Breast epithelium (tissue), 4 donors: Measurements from ENCODE around the gene MTA1. TPM values are rescaled to one million over a fixed set of nuclear protein-coding genes. Genes with fewer than 3 reads are reported as not detected.

Experiments
- DNase-seq, 2 donors: peaks; one replicate each; pipeline ENCODE4 v3.0.0-alpha.2; 2019; ENCODE audit warnings: low spot score in 2 of 2
- H3K27ac ChIP-seq, 2 donors: fragments of 200-600 bp; sonication (generic) in 1 of 2; one replicate each; pipeline ENCODE4 v1.5.1; 2016 to 2019; ENCODE audit warnings: mild to moderate bottlenecking in 1 of 2
- H3K27me3 ChIP-seq, 2 donors: fragments of 200-600 bp; sonication (generic) in 1 of 2; one replicate each; pipeline versions ENCODE4 v1.5.1 to v1.6.0; 2017 to 2019; ENCODE audit warnings: control low read depth in 1 of 2, mild to moderate bottlenecking in 1 of 2
- H3K36me3 ChIP-seq: fragments of 200-600 bp; one replicate; pipeline ENCODE4 v1.5.1; 2019
- H3K4me1 ChIP-seq, 2 donors: fragments of 200-600 bp; sonication (generic); one replicate each; pipeline ENCODE4 v1.5.1; 2016 to 2019; ENCODE audit warnings: control low read depth in 1 of 2
- H3K4me3 ChIP-seq, 3 donors: fragments of 200-600 bp; sonication (generic); 1 replicate in 2 of 3; 2 replicates in 1 of 3; pipeline ENCODE4 v1.5.1; 2016 to 2019; ENCODE audit warnings: mild to moderate bottlenecking in 3 of 3, moderate library complexity in 2 of 3
- H3K9me3 ChIP-seq, 2 donors: fragments of 200-600 bp; sonication (generic) in 1 of 2; one replicate each; pipeline ENCODE4 v1.5.1; 2016 to 2019; ENCODE audit warnings: control low read depth in 1 of 2
- CTCF ChIP-seq, 3 donors: fragments of 450-650 bp; IDR thresholded peaks; one replicate each; pipeline ENCODE4 v1.5.1; 2016 to 2017; ENCODE audit warnings: antibody characterized with exemption in 3 of 3, mild to moderate bottlenecking in 3 of 3, moderate library complexity in 3 of 3
- POLR2A ChIP-seq: fragments of 450-650 bp; IDR thresholded peaks from one replicate; pipeline ENCODE4 v1.6.1; 2016; ENCODE audit warnings: antibody characterized with exemption, mild to moderate bottlenecking, moderate library complexity
- POLR2AphosphoS5 ChIP-seq, 3 donors: sonication (generic); formaldehyde crosslinking; IDR thresholded peaks; one replicate each; pipeline ENCODE4 v1.6.1; 2017; ENCODE audit warnings: antibody characterized with exemption in 3 of 3
- intact Hi-C: fragments of 100-400 bp; cut with DNase I; formaldehyde crosslinking; loops from one replicate; pipeline ENCODE4 v1.15.1; 2023; ENCODE audit warnings: low total_unique reads
- total RNA-seq, 3 donors: library from RNA; depleted of rRNA; stranded (reverse); fragments of >200 nt; gene quantifications; one replicate each; pipeline ENCODE4 v1.1.0, GENCODE V29; 2016

The MTA1 gene
- total RNA-seq, 3 donors from 2014 or later, result 50.7 to 70.1 (median 68.8) TPM

GRCh38 chr14:105388976-105389375 lies 30.7 kb upstream of the MTA1 start:
- DNase-seq, result no peak
- intact Hi-C loops, result no loop called here
- no peaks in the 10 kb centered on the region for H3K9me3 ChIP-seq
- no peak for TF ChIP-seq POLR2AphosphoS5 (IDR thresholded peaks at IDR 0.05)
- TF ChIP-seq CTCF (IDR thresholded peaks at IDR 0.05), result no peak
- no peak for TF ChIP-seq POLR2A
- no peaks in the 10 kb centered on the region for H3K27me3 ChIP-seq
- H3K4me3 ChIP-seq, result no peak overlapping the region
- H3K4me1 ChIP-seq, result no peaks in the 10 kb centered on the region
- H3K36me3 ChIP-seq, result no peaks in the 10 kb centered on the region
- peak overlapping the region in 1 of 2 donors; percentile 78 for H3K27ac ChIP-seq

GRCh38 chr14:105389534-105389933 lies 30.1 kb upstream of the MTA1 start:
- intact Hi-C loops, result no loop called here
- H3K27ac ChIP-seq, result peak overlapping the region; percentile 36 to 78
- TF ChIP-seq CTCF (IDR thresholded peaks at IDR 0.05) (no peak), POLR2AphosphoS5 (IDR thresholded peaks at IDR 0.05) (no peak), POLR2A (no peak)
- no peaks in the 10 kb centered on the region for H3K9me3 ChIP-seq
- H3K27me3 ChIP-seq, result no peaks in the 10 kb centered on the region
- DNase-seq, result no peak
- no peaks in the 10 kb centered on the region for H3K4me1 ChIP-seq
- H3K4me3 ChIP-seq, result no peak overlapping the region
- no peaks in the 10 kb centered on the region for H3K36me3 ChIP-seq

GRCh38 chr14:105389976-105390848 lies 29.4 kb upstream of the MTA1 start:
- H3K27ac ChIP-seq, result peak overlapping the region; percentile 36 to 78
- no peak overlapping the region for H3K4me3 ChIP-seq
- no peaks in the 10 kb centered on the region for H3K9me3 ChIP-seq
- H3K36me3 ChIP-seq, result no peaks in the 10 kb centered on the region
- H3K27me3 ChIP-seq, result no peaks in the 10 kb centered on the region
- TF ChIP-seq POLR2A, result no peak
- TF ChIP-seq CTCF (IDR thresholded peaks at IDR 0.05), result no peak
- TF ChIP-seq POLR2AphosphoS5 (IDR thresholded peaks at IDR 0.05), result no peak
- DNase-seq, result no peak
- intact Hi-C loops, result no loop called here
- H3K4me1 ChIP-seq, result no peaks in the 10 kb centered on the region

GRCh38 chr14:105390849-105391500 lies 28.7 kb upstream of the MTA1 start:
- no peaks in the 10 kb centered on the region for H3K27me3 ChIP-seq
- no peak for DNase-seq
- no peak overlapping the region for H3K4me3 ChIP-seq
- H3K4me1 ChIP-seq, result no peaks in the 10 kb centered on the region
- intact Hi-C loops, result no loop called here
- no peak overlapping the region for H3K27ac ChIP-seq
- no peaks in the 10 kb centered on the region for H3K9me3 ChIP-seq
- H3K36me3 ChIP-seq, result no peaks in the 10 kb centered on the region
- TF ChIP-seq CTCF (IDR thresholded peaks at IDR 0.05) (no peak), POLR2A (no peak), POLR2AphosphoS5 (IDR thresholded peaks at IDR 0.05) (no peak)

- no peaks in the 10 kb centered on the region for H3K36me3 ChIP-seq
- DNase-seq, result no peak
- H3K4me1 ChIP-seq, result no peaks in the 10 kb centered on the region
- no peaks in the 10 kb centered on the region for H3K9me3 ChIP-seq
- H3K27me3 ChIP-seq, result no peaks in the 10 kb centered on the region
- intact Hi-C loops, result no loop called here
- no peak overlapping the region for H3K27ac ChIP-seq
- TF ChIP-seq POLR2A (no peak), POLR2AphosphoS5 (IDR thresholded peaks at IDR 0.05) (no peak), CTCF (IDR thresholded peaks at IDR 0.05) (no peak)
- H3K4me3 ChIP-seq, result no peak overlapping the region
Observed at GRCh38 chr14:105391541-105391940, 28.1 kb upstream of the MTA1 start.
